ENCODE data around the gene KRT23.

- TF ChIP-seq EP300 (IDR thresholded peaks at IDR 0.05; ENCODE audit: low read length) (no peak), EZH2 (IDR thresholded peaks at IDR 0.05; ENCODE audit: borderline replicate concordance, low read depth, low read length) (no peak), HMG20A (CRISPR knock-in tag; conservative IDR thresholded peaks at IDR 0.05) (no peak), ZEB2 (IDR thresholded peaks at IDR 0.05) (no peak), E2F5 (CRISPR knock-in tag; IDR thresholded peaks at IDR 0.05) (no peak), GTF3C2 (IDR thresholded peaks at IDR 0.05; ENCODE audit: borderline replicate concordance, extremely low read depth, insufficient read length) (no peak), NR4A1 (CRISPR knock-in tag; IDR thresholded peaks at IDR 0.05) (no peak), NR4A1 (tag; IDR thresholded peaks at IDR 0.05) (no peak), HNRNPLL (IDR thresholded peaks at IDR 0.05; ENCODE audit: low read depth, low read length, poor library complexity, severe bottlenecking) (no peak), YBX1 (IDR thresholded peaks at IDR 0.05) (no peak), CTCF (IDR thresholded peaks at IDR 0.05 in 2 of 3, conservative IDR thresholded peaks at IDR 0.05 in 1 of 3; ENCODE audit: insufficient read depth in 2 of 3, low read depth in 1 of 3, low read length in 3 of 3) (no peak), CBX1 (IDR thresholded peaks at IDR 0.05; ENCODE audit: low read depth) (no peak)
Observed at GRCh38 chr17:40953881-40954280, 16.4 kb upstream of the KRT23 start.

All from K562 (cell line).